ENCODE results near the gene VPS18.
A peak's percentile ranks its signal among the peaks of the same experiment; 100 is the strongest.

The VPS18 gene

DNA sequence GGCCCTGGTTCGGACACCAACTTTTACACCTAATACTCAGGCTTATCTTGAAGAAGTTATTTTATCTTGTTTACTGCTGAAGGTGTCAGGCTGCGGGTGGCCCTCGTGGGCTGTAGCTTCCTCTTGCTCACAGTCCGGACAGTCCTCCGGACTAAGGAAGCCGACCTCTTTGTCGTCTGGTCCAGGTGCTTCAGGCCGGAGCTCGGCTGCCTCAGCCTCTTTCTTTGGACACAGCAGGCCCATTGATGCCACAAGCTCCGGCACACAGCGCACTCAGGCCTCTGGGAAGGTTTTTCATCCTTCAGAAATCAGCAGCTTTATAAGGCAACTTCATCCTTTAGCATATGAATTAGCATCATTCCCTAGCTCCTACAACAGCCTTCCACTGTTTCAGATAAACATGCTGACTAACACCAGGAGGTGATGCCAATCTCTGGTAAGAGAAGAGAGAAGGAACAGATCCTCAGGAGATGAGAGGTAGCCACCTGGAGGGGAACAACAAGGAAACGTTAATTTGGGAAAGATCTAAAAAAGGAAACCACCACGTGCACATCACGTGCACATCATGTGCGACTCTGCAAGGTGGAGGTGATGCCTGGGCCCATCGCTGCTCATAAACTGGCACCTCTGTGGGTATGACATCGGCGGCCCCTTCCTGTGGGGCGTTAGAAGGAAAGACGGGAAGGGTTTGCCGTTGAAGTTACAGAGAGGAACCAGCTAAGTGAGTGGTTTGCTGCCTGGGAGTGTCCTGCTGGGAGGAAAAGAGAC lies 54.6 kb downstream of the VPS18 start:
- Histone ChIP-seq H3K36me3 (ENCODE audit: control insufficient read depth, insufficient read depth, low read length) (no peaks in the 10 kb centered on the region), H3K9me3 (ENCODE audit: control insufficient read depth, low read length) (no peaks in the 10 kb centered on the region), H3K4me3 (ENCODE audit: low read length) (no peak overlapping the region), H3K9ac (ENCODE audit: low read length) (peak overlapping the region; percentile 5), H3K4me1 (ENCODE audit: control insufficient read depth, insufficient read depth, low read length) (peaks cover 22% of the 10 kb centered on the region), H3K27me3 (ENCODE audit: control insufficient read depth, insufficient read depth, low read length) (no peaks in the 10 kb centered on the region)

- H3K27me3 ChIP-seq (ENCODE audit: control insufficient read depth, insufficient read depth, low read length): no peaks in the 10 kb centered on the region
- no peaks in the 10 kb centered on the region for H3K36me3 ChIP-seq (ENCODE audit: control insufficient read depth, insufficient read depth, low read length)
- H3K9me3 ChIP-seq (ENCODE audit: control insufficient read depth, low read length): no peaks in the 10 kb centered on the region
- peak overlapping the region; percentile 5 for H3K9ac ChIP-seq (ENCODE audit: low read length)
- H3K4me1 ChIP-seq (ENCODE audit: control insufficient read depth, insufficient read depth, low read length): peaks cover 18% of the 10 kb centered on the region
- no peak overlapping the region for H3K4me3 ChIP-seq (ENCODE audit: low read length)
Observed at GRCh38 chr15:40949756-40950207, 55.5 kb downstream of the VPS18 start.

- Histone ChIP-seq H3K4me3 (ENCODE audit: low read length) (no peak overlapping the region), H3K27me3 (ENCODE audit: control insufficient read depth, insufficient read depth, low read length) (no peaks in the 10 kb centered on the region), H3K4me1 (ENCODE audit: control insufficient read depth, insufficient read depth, low read length) (peaks cover 18% of the 10 kb centered on the region), H3K9me3 (ENCODE audit: control insufficient read depth, low read length) (no peaks in the 10 kb centered on the region), H3K9ac (ENCODE audit: low read length) (no peak overlapping the region), H3K36me3 (ENCODE audit: control insufficient read depth, insufficient read depth, low read length) (no peaks in the 10 kb centered on the region)
Observed at GRCh38 chr15:40951764-40952163, 57.5 kb downstream of the VPS18 start.

- peak overlapping the region; percentile 84 for H3K9ac ChIP-seq (ENCODE audit: low read length)
- H3K9me3 ChIP-seq (ENCODE audit: control insufficient read depth, low read length): no peaks in the 10 kb centered on the region
- H3K27me3 ChIP-seq (ENCODE audit: control insufficient read depth, insufficient read depth, low read length): no peaks in the 10 kb centered on the region
- no peaks in the 10 kb centered on the region for H3K36me3 ChIP-seq (ENCODE audit: control insufficient read depth, insufficient read depth, low read length)
- peak overlapping the region; percentile 76 for H3K4me3 ChIP-seq (ENCODE audit: low read length)
- H3K4me1 ChIP-seq (ENCODE audit: control insufficient read depth, insufficient read depth, low read length): peaks cover 19% of the 10 kb centered on the region
Observed at GRCh38 chr15:40952301-40952900, 58.2 kb downstream of the VPS18 start.

GRCh38 chr15:40952901-40953712 lies 58.9 kb downstream of the VPS18 start, which contains the start of gene CHAC1:
TSS of gene CHAC1 (plus strand) at chr15:40953471. CDS start at chr15:40953584, 113 bp downstream.
- Histone ChIP-seq H3K4me1 (ENCODE audit: control insufficient read depth, insufficient read depth, low read length) (peaks cover 26% of the 10 kb centered on the region), H3K9me3 (ENCODE audit: control insufficient read depth, low read length) (no peaks in the 10 kb centered on the region), H3K27me3 (ENCODE audit: control insufficient read depth, insufficient read depth, low read length) (no peaks in the 10 kb centered on the region), H3K4me3 (ENCODE audit: low read length) (peak within 1 kb of the TSS; percentile 76), H3K36me3 (ENCODE audit: control insufficient read depth, insufficient read depth, low read length) (no peaks in the 10 kb centered on the region), H3K9ac (ENCODE audit: low read length) (peak within 1 kb of the TSS; percentile 84)
